Measurements from ENCODE around the gene GLOD4.

The GLOD4 gene

DNA sequence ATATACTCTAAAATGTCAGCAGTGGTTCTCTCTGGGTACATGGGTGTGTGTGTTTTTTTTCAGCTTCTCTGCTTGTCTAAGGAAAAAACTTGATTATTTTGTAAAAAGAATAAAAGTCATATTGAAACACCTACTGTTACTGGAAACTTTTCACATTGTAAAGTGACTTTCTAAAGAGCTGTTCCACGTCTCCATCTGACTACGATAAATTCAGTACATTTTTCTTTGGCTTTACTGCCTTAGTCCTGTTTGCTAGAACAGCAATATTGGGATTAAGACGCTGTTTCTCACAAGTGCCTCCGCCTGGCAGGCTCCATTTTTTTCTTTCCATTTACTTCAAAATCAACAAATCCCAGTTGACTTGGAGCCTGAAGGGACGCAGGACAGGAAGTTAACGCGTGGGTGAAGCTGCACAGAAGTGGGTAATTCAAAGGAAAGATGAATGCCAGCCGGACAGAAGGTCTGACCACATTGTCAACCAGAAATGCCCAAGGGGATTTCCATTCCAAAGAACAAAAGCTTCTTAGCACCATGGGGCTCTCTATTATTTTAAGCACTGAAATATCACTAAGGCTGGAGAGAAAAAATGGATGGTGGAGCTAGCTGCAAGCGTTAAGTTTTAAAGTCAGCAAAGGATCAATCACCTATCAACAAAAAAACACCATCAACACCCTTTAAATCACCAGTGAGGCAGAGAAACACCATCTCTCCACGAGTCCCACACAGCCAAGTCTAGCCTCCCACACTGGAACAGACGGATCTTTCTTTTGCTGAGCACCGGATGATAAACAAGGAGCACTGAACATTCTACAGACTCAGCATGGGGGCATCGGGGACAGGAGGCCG, 8.4 kb downstream of the GLOD4 start:
- Histone ChIP-seq H3K36me3 (ENCODE audit: insufficient read depth, low read length) (peaks cover 95% of the 10 kb centered on the region), H4K20me1 (ENCODE audit: insufficient read depth, low read length) (peaks cover 3% of the 10 kb centered on the region; the same call in 1 of the 2 replicates), H3K4me3 (ENCODE audit: low read depth in 1 of 2, low read length in 2 of 2) (no peak overlapping the region), H3K4me2 (ENCODE audit: insufficient read depth, low read length) (no peak overlapping the region), H3K9ac (ENCODE audit: low read depth, low read length) (no peak overlapping the region), H3K79me2 (ENCODE audit: insufficient read depth, low read length) (peaks cover 24% of the 10 kb centered on the region), H3K27ac (ENCODE audit: low read length) (no peak overlapping the region), H3K4me1 (ENCODE audit: insufficient read depth, low read length) (no peaks in the 10 kb centered on the region), H2AFZ (ENCODE audit: low read depth, low read length) (no peak overlapping the region), H3K27me3 (ENCODE audit: insufficient read depth, low read length, poor library complexity) (no peaks in the 10 kb centered on the region), H3K9me3 (ENCODE audit: insufficient read depth, low read length, severe bottlenecking) (no peaks in the 10 kb centered on the region)
- DNase-seq (no peak), ATAC-seq (ENCODE audit: insufficient read depth, low read depth) (no peak)
- TF ChIP-seq, protein P1, sequence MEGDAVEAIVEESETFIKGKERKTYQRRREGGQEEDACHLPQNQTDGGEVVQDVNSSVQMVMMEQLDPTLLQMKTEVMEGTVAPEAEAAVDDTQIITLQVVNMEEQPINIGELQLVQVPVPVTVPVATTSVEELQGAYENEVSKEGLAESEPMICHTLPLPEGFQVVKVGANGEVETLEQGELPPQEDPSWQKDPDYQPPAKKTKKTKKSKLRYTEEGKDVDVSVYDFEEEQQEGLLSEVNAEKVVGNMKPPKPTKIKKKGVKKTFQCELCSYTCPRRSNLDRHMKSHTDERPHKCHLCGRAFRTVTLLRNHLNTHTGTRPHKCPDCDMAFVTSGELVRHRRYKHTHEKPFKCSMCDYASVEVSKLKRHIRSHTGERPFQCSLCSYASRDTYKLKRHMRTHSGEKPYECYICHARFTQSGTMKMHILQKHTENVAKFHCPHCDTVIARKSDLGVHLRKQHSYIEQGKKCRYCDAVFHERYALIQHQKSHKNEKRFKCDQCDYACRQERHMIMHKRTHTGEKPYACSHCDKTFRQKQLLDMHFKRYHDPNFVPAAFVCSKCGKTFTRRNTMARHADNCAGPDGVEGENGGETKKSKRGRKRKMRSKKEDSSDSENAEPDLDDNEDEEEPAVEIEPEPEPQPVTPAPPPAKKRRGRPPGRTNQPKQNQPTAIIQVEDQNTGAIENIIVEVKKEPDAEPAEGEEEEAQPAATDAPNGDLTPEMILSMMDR (IDR thresholded peaks at IDR 0.05; ENCODE audit: borderline replicate concordance, extremely low read depth, low read length, poor library complexity, severe bottlenecking), result no peak
- no peak for TF ChIP-seq EZH2 (IDR thresholded peaks at IDR 0.05; ENCODE audit: borderline replicate concordance, low read depth, low read length, severe bottlenecking)

DNA sequence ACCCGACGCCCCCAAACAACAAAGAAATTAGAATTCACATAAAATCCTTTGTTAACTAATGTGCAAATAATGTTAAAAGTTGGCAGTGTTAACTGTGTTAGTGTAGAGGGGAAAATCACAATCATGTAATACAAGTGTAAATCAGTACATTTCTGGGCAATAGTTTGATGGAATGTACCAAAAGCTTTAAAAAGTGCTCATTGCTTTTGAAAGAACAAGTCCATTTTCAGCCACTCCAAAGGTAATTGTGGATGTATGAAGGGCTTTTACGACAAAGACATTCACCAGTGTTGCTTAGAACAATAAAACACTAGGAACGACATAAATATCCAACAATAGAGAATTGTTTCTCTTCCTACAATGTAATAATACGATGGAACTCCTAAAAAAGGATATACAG, 9.1 kb downstream of the GLOD4 start:
- no peak overlapping the region for H2AFZ ChIP-seq (ENCODE audit: low read depth, low read length)
- no peak overlapping the region for H3K4me2 ChIP-seq (ENCODE audit: insufficient read depth, low read length)
- H3K4me3 ChIP-seq (ENCODE audit: low read depth in 1 of 2, low read length in 2 of 2), result no peak overlapping the region
- no peak overlapping the region for H3K9ac ChIP-seq (ENCODE audit: low read depth, low read length)
- H3K27me3 ChIP-seq (ENCODE audit: insufficient read depth, low read length, poor library complexity), result no peaks in the 10 kb centered on the region
- TF ChIP-seq, protein P1 (IDR thresholded peaks at IDR 0.05; ENCODE audit: borderline replicate concordance, extremely low read depth, low read length, poor library complexity, severe bottlenecking), result no peak
- no peak for TF ChIP-seq EZH2 (IDR thresholded peaks at IDR 0.05; ENCODE audit: borderline replicate concordance, low read depth, low read length, severe bottlenecking)
- H3K4me1 ChIP-seq (ENCODE audit: insufficient read depth, low read length), result no peaks in the 10 kb centered on the region
- peaks cover 17% of the 10 kb centered on the region for H3K79me2 ChIP-seq (ENCODE audit: insufficient read depth, low read length)
- H3K9me3 ChIP-seq (ENCODE audit: insufficient read depth, low read length, severe bottlenecking), result no peaks in the 10 kb centered on the region
- ATAC-seq (ENCODE audit: insufficient read depth, low read depth), result no peak
- H3K36me3 ChIP-seq (ENCODE audit: insufficient read depth, low read length), result peaks cover 88% of the 10 kb centered on the region
- no peak for DNase-seq
- H3K27ac ChIP-seq (ENCODE audit: low read length), result no peak overlapping the region
- no peaks in the 10 kb centered on the region; the same call in 1 of the 2 replicates for H4K20me1 ChIP-seq (ENCODE audit: insufficient read depth, low read length)

DNA sequence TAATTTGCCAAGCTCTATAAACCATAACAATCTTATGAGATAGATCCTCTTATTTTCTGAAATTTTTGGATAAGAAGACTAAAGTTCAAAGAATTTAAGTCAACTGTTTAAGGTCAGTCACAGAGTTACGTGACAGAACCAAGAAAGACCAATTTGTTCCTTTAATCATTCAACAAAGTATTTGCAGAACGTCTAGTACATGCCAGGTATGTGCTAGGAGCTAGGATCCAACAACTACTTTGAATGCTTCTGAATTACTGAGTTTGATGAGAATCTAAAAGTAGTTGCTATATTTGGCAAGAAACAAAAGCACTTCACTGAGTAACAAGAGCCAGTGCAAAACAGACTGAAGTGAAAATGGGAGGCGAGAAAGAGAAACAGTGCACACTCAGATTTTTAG, 15.0 kb downstream of the GLOD4 start:
- no peaks in the 10 kb centered on the region for H3K27me3 ChIP-seq (ENCODE audit: insufficient read depth, low read length, poor library complexity)

More for the DNA sequence above, 15.0 kb downstream of the GLOD4 start:
- Histone ChIP-seq H3K36me3 (ENCODE audit: insufficient read depth, low read length) (peaks cover 75% of the 10 kb centered on the region), H3K27ac (ENCODE audit: low read length) (no peak overlapping the region), H3K9me3 (ENCODE audit: insufficient read depth, low read length, severe bottlenecking) (no peaks in the 10 kb centered on the region), H4K20me1 (ENCODE audit: insufficient read depth, low read length) (no peaks in the 10 kb centered on the region), H3K79me2 (ENCODE audit: insufficient read depth, low read length) (no peaks in the 10 kb centered on the region), H3K9ac (ENCODE audit: low read depth, low read length) (no peak overlapping the region), H2AFZ (ENCODE audit: low read depth, low read length) (no peak overlapping the region), H3K4me2 (ENCODE audit: insufficient read depth, low read length) (no peak overlapping the region), H3K4me1 (ENCODE audit: insufficient read depth, low read length) (no peaks in the 10 kb centered on the region), H3K4me3 (ENCODE audit: low read depth in 1 of 2, low read length in 2 of 2) (no peak overlapping the region)
- TF ChIP-seq, protein P1 (IDR thresholded peaks at IDR 0.05; ENCODE audit: borderline replicate concordance, extremely low read depth, low read length, poor library complexity, severe bottlenecking), result no peak
- TF ChIP-seq EZH2 (IDR thresholded peaks at IDR 0.05; ENCODE audit: borderline replicate concordance, low read depth, low read length, severe bottlenecking), result no peak
- ATAC-seq (ENCODE audit: insufficient read depth, low read depth) (no peak), DNase-seq (no peak)

Data from DND-41 (cell line).